ENCODE data around the gene OR7C1.
"Not testable (repeated sequence)": the region's sequence is repeated elsewhere in the genome, so short reads cannot be mapped to it uniquely, and the experiment has no call there.

OR7C1 gene

DNA sequence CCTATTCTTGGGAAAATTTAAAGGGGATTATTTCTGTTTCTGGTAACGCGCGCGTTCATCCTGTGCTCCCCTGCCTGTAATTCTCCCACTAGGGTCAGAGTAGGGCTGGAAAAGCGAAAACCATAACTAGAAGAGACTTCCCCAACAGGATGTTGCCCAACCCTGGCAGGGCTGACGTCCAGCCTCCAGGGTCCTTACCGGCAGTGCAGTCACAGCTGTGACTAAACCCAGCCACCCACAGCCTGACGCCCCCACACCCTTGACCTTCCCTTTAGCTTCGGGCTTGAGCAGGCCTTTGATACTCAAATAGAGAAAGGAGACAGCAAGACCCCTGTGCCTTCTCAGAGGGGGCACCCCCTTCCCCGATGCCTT is 50.3 kb downstream of the OR7C1 start:
- DNase-seq (ENCODE audit: low read depth): not testable (repeated sequence)

DNA sequence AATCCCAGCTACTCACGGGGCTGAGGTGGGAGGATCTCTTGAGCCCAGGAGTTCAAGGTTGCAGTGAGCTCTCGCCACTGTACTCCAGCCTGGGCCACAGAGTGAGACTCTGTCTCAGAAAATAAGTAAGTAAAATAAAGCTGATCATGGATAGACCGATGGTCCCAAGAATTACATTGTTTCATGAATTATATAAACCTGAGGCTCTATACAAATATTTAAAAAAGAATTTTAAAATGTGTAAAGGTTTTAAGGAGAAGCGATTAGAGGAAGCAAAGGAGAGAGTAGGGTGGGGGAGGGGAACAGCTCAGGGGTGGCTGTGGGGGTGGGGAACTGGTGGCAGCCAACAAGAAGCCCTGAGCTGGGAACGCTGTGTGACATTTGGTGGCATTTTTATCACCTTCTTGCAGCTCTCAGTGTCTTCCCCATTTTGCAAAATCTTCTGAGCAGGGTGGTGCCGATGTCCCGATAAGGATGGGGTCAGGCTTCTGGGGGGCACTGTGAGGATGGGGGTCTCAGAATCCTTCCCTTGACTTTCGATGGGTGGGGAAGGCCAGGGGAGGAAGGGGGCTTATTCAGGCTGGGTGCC is 51.5 kb downstream of the OR7C1 start:
- not testable (repeated sequence) for DNase-seq (ENCODE audit: low read depth)

DNA sequence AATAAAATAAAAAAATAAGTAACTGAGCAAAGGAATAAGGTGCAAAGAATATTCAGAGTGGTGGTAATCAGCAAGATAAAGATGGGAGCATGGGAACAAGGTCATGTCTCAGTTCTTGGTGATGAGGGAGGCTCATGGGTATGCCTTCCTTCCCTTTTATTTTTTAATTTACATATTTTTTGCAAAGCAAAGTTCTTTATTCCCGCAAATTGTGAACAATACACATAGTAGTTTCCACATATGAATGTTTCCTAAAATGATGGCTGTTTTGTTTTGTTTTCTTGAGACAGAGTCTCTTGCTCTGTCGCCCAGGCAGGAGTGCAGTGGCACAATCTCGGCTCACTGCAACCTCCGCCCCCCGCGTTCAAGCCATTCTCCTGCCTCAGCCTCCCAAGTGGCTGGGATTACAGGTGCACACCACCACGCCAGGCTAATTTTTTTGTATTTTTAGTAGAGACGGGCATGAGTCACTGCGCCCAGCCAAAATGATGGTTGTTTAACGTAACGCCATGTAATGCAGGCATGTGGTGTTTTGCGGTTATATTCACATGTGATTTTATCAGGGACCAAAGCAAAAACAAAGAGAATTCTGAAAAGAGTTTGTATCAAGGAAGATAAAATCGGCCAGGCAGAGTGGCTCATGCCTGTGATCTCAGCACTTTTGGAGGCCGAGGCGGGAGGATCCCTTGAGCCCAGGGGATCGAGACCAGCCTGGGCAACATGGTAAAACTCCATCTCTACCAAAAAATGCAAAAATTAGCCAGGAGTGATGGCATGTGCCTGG is 52.2 kb downstream of the OR7C1 start:
- no peak for DNase-seq (ENCODE audit: low read depth)

DNA sequence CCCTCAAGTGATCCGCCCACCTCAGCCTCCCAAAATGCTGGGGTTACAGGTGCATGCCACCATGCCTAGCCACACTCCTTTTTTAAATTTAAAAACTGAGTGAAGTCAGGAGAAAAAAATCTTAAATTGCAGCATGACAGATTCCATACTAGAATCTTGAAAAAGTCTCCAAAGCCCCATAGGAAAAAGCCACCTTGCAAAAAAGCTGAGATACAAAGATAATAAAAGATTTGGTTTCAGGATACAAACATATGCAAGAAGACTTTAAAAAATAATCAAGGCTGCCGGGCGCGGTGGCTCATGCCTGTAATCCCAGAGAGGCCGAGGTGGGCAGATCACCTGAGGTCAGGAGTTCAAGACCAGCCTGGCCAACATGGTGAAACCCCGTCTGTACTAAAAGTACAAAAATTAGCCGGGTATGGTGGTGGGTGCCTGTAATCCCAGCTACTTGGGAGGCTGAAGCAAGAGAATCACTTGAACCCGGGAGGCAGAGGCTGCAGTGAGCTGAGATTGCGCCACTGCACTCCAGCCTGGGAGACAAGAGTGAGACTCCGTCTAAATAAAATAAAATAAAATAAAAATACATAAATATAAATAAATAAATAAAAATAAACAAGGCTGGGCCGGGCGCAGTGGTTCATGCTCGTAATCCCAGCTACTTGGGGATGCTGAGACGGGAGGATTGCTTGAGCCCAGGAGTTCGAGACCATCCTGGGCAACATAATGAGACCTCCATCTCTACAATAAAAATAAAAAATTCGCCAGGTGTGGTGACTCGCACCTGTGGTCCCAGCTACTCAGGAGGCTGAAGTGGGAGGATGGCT is 53.1 kb downstream of the OR7C1 start:
- not testable (repeated sequence) for DNase-seq (ENCODE audit: low read depth)

DNA sequence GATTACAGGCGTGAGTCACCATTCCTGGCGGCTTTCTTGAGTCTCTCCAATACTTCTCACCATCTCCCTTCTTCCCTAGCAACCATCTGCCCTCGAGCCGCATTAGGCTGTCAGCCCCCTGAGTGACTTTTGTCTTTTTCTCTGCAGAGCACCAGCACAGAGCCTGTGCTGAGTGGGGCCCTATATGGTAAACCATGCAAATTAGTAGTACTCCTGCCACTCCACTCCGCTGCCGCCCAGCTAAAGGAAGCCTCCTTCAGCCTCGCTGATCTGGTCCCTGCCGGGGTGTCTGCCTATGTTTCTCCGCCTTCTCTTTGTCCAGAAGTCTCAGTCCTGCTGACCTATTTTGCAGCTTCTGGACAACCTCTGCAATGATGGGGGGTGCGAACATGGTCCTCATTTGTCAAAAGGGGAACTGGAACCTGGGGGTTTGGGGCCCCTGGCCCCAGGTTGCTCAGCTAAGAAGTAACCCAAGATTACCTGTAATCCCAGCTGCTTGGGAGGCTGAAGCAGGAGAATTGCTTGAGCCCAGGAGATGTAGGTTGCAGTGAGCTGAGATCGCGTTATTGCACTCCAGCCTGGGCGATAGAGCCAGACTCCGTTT is 54.3 kb downstream of the OR7C1 start:
- DNase-seq (ENCODE audit: low read depth): not testable (repeated sequence)

DNA sequence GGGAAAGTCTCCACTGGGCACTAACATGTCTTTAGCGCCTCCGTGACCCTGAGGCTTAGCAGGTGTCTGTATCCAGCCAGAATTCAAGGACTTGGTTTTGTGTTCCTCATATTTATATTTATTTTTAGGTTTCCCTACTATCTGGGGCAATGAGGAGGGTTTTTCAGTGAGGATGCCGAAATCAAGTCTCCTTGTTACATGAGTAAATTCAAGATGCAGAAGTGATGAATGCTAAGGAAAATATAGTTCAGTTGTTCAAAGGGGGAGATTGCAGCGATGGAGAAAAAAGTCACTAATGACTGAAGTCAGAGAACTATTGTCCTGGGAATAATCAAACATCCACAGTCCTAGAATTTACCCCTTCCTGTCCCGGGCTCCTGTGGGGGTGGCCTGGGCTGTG is 55.8 kb downstream of the OR7C1 start:
- DNase-seq (ENCODE audit: low read depth): no peak

DNA sequence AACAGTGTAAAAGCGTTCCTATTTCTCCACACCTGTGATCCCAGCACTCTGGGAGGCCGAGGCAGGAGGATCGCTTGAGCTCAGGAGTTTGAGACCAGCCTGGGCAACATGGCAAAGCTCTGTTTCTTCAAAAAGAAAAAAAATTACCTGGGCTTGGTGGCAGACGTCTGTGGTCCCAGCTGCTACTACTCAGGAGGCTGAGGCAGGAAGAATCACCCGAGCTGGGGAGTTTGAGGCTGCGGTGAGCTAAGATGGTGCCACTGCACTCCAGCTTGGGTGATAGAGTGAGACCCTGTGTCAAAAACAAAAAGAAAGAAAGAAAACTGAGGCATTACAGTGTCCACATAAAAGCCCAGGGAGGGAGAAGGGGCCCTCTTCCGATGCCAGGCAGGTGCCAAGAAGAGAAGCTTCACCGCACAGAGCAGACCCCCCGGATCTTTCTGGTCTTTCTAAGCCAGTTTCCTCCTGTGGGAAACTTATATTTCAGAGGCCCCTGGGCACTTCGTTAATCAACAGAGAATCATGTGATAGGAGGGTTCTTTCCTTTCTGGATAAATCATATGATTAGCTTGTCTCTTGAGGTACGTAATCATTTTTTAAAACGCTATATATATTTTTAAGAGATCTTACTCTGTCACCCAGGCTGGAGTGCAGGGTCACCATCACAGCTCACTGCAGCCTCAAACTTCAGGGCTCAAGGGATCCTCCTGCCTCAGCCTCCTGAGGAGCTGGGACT is 56.7 kb downstream of the OR7C1 start, which contains the start of gene ADGRE2:
ADGRE2 (minus strand) TSS at position 451 of the 736 bp plus-strand sequence. CDS start 1,804 bp downstream, outside the sequence.
- not testable (repeated sequence) for DNase-seq (ENCODE audit: low read depth)

DNA sequence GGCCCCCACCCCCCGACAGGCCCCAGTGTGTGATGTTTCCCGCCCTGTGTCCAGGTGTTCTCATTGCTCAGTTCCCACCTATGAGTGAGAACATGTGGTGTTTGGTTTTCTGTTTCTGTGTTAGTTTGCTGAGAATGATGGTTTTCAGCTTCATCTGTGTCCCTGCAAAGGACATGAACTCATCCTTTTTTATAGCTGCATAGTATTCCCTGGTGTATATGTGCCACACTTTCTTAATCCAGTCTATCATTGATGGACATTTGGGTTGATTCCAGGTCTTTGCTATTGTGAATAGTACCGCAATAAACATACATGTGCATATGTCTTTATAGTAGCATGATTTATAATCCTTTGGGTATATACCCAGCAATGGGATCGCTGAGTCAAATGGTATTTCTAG is 57.3 kb downstream of the OR7C1 start:
- not testable (repeated sequence) for DNase-seq (ENCODE audit: low read depth)

DNA sequence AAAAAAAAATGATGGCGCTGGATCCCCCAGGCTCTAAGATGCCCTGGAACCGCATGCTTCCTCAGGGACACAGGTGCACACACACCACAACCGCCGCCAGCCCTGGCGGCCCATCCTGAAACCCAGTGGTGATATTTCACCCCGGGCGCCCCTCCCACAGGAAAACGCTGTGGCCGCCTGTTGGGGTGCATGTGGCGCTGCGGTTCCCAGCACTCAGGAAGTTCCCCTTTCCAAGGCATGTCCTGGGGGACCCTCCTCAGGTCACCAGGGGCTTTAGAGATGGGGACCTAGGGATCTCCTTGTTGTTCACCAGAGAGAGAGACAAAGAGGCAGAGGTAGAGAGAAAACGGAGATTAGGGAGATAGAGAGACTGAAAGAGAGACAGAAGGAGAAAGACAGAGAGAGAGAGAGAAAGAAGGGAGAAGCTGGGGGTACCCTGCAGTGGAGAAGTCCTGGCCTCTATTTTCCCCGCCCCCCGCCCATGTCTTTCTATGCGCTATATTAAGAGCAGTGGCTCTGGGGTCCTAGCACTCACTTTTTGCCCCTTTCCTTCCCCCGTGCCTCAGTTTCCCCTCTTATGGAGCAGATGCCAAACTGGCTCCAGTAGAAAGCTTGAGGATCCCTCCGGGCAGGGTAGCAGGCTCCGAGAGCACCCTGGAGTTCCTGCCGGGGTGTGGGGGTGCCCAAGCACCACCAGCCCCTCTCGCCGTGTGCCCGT is 59.0 kb downstream of the OR7C1 start:
- DNase-seq (ENCODE audit: low read depth): no peak

DNA sequence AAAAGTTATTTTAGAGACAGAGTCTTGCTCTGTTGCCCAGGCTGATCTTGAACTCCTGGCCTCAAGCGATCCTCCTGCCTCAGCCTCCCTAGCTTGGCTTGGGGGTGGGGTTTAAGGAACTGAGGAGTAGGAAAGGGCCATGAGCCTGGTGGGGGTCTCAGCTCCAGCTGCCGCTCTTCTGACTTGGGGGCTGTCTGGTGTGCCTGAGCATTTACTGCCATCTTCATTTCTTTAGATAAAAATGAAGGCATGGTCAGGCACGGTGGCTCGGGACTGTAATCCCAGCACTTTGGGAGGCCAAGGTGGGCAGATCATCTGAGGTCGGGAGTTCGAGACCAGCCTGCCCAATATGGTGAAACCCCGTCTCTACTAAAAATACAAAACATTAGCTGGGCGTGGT is 59.7 kb downstream of the OR7C1 start:
- DNase-seq (ENCODE audit: low read depth): not testable (repeated sequence)

DNA sequence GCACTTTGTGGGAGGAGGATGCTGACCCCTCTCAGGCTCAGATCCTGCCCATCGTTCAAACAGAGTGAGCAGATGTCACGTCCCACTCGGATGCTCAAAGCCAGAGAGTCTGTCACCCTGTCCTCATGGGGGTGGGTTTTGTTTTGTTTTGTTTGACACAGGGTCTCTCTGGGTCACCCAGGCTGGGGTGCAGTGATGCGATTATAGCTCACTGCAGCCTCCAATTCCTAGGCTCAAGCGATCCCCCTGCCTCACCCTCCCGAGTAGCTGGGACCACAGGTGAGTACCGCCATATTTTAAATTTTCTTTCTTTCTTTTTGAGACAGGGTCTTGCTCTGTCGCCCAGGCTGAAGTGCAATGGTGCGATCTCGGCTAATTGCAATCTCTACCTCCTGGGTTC is 60.6 kb downstream of the OR7C1 start:
- no peak for DNase-seq (ENCODE audit: low read depth)

DNA sequence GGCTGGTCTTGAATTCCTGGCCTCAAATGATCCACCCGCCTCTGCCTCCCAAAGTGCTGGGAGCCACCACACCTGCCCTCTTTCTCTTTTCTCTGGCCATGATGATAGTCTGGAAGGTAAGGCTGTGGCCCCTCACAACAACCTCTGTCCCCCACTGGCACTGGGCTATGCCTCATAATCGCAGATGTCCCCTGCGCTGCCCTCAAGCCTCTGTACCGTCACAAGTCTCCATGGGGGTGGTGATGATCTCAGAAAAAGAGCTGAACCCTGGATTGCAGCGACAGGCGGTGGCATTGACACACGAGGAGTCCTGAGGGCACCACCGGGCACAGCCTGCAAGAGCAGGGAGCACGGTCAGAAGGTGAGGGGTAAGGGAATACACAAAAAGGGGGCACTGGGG is 61.3 kb downstream of the OR7C1 start:
- DNase-seq (ENCODE audit: low read depth): not testable (repeated sequence)

DNA sequence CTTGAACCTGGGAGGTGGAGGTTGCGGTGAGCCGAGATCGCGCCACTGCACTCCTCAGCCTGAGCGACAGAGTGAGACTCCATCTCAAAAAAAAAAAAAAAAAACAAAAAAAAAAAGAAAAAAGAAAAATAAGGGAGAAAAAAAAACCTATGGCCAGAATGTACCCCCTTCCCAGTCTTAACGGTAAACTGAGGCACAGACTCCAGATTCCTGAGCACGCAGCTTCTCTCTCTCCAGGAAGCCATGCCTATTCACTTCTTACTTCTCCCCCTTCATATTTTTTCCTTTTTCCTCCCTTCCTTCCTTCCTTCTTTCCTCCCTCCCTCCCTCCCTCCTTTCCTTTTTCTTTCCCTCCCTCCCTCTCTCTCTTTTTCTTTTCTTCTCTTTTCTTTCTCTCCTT is 62.0 kb downstream of the OR7C1 start:
- no peak for DNase-seq (ENCODE audit: low read depth)

DNA sequence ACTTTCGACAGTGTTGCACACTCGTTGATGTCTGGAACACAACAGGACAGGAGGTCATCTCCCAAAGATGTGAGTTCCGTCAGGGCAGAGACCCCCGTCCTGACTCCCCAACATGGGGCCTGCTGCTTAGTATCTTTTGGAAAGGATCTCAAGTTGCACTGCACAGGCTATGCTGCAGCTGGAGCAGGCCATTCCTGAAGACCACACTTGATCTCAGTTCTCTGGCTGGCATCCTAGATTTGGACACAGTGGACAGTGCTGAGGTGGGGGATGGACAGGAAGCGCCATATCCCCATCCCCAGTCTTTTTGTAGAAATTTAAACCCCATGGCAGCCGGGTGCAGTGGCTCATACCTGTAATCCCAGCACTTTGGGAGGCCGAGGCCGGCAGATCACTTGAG is 62.5 kb downstream of the OR7C1 start:
- DNase-seq (ENCODE audit: low read depth): no peak

DNA sequence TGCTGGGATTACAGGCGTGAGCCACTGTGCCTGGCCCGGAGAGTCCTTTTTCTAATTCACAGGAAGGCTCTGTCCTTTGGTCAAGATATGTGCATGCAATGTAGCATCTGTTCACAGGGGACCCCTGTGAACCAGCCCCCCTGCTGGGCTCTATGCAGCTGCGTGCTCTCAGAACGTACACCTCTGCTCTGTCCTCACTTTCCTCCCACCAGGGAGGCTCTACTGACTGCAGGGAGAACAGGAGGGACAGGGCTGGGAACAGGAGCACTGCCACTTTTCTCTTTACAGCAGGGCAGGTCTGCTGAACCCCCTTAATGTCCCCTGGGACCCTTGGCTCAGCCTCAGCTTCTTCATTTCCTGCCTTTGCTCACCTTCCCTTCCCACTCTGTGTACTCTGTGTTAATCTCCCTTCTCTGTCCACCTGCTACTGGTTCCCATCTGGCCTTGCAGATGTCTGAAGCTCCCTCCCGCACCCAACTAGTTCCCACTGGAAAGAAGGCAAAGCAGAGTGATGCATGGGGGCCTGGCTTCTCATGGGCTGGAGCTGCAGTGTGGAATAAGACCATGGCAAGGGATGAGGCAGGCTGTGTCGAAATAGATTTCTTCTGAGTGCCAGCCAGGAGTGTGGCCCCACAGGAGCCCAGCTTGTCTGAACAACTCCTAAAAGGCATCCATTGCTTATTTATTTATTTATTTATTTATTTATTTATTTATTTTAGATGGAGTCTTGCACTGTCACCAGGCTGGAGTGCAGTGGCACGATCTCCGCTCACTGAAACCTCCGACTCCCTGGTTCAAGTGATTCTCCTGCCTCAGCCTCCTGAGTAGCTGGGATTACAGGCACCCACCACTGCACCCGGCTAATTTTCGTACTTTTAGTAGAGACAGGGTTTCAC is 63.8 kb downstream of the OR7C1 start:
- no peak for DNase-seq (ENCODE audit: low read depth)

DNA sequence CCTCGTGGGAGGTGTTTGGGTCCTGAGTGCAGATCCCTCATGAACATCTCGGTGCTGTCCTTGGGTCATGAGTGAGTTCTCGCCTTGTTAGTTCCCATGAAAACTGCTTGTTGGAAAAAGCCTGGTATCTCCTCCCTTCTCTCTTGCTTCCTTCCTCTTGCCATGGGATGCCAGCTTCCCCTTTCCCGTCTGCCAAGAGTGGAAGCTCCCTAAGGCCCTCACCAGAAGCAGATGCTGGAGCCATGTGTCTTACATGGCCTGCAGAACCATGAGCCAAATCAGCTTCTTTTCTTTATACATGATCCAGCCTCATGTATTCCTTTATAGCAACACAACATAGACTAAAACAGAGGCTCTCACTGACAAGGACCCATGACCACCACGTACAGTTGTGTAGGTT is 64.8 kb downstream of the OR7C1 start:
- no peak for DNase-seq (ENCODE audit: low read depth)

DNA sequence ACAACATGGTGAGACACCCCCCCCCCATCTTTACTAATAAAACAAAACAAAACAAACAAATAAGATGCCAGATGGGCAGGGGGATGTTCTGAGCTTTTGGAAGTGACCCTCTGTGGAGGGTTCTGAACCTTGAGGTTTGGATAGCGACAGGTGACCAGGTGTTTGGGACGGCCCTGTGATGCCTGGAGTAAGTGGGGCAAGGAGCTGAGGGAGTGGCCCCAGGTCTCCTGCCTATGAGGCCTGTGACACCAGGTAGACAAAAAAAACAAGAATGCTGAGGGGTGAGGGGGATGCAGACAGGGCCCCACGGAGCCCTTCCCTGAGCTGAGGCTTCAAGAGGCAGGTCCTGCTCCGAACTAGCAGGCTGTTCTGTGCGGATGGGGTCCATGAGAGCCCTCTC is 65.8 kb downstream of the OR7C1 start:
- no peak for DNase-seq (ENCODE audit: low read depth)

DNA sequence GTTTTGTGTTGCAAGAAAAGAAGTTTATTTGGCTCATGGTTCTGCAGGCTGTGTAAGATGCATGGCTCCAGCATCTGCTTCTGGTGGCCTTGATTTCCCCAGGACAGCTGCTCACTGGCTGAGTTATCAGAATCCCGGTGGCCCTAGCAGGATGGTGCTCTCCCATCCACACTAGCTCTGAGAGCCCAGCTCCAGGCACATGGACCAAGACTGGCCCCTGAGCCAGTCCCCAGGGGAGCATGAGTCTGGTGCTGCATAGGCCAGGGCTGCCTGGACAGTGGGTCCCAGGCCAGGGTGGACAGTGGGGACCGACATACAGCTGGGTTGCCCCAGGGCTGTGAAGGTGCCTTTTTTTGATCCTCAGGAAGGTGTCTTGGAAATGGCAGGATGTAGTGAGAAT is 67.0 kb downstream of the OR7C1 start:
- no peak for DNase-seq (ENCODE audit: low read depth)

DNA sequence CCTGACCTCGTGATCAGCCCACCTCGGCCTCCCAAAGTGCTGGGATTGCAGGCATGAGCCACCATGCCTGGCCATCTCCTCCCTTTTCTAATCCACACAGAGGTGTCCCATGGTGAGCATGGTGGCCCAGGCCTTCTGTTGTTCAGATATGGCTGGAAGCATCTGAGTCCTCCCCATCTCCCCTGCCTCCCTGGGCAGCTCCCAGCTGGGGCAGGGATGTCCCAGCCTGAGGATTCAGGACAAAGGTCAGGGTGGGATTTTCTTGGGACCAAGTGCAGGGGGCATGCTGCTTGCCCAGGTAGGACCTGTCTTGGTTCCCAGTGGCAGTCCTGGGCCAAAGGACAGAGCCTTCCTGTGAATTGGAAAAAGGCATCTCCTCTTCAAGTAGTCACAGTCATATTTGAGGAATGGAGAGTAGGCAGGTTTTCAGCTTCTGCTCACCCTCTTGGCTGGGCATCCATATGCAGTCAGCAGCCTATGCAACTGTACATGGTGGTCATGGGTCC is 67.5 kb downstream of the OR7C1 start:
- DNase-seq (ENCODE audit: low read depth): no peak

DNA sequence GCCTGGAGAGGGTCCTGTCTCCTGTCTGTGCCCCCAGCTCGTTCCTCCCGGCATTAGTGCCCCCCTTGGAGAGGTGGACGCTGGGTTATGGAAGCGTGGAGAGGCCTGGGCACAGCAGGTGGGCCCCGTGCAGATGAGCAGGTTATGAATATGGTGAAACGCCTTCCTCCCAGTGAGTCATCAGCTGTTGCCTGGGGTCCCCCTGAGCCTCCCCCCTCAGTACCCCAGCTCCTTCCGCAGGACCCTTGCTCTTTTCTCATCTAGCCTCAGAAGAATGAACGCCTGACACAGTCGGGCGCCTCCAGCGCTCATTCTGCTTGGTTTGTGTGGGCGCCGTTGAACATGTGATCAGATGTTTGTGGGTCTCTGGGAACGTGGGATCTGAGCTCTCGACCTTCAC is 69.1 kb downstream of the OR7C1 start:
- DNase-seq (ENCODE audit: low read depth): not testable (repeated sequence)

All from stimulated activated CD8-positive, alpha-beta memory T cell treated with anti-CD3 and anti-CD28 coated beads, Interleukin-4, amount 100 ng/mL, for 24 hours (primary cell).